H9 (cell line): ENCODE data around the gene RBM33. TPM values are rescaled to one million over a fixed set of nuclear protein-coding genes. Genes with fewer than 3 reads are reported as not detected.
"Not testable (repeated sequence)": the region's sequence is repeated elsewhere in the genome, so short reads cannot be mapped to it uniquely, and the experiment has no call there.

ENCODE experiments used
- DNase-seq: peaks from one replicate; pipeline ENCODE4 v3.0.0-alpha.2; 2017
- H2AFZ ChIP-seq: one replicate; pipeline ENCODE4 v1.6.1; 2013; ENCODE audit warnings: mild to moderate bottlenecking, low read length, control low read depth, moderate library complexity
- H2AK5ac ChIP-seq: 2 replicates; pipeline ENCODE4 v1.6.1; 2013; ENCODE audit warnings: low read length, control low read depth, mixed read lengths; ENCODE audit not compliant: insufficient read length
- H2BK120ac ChIP-seq: one replicate; pipeline ENCODE4 v1.6.1; 2013; ENCODE audit warnings: low read depth, mild to moderate bottlenecking, low read length, control low read depth, inconsistent platforms; ENCODE audit not compliant: poor library complexity, severe bottlenecking
- H2BK12ac ChIP-seq: 2 replicates; pipeline ENCODE4 v1.6.1; 2013; ENCODE audit warnings: low read length, control low read depth, mixed read lengths, low read depth; ENCODE audit not compliant: insufficient read length
- H2BK15ac ChIP-seq: 2 replicates; pipeline ENCODE4 v1.6.1; 2013; ENCODE audit warnings: low read depth, low read length, control low read depth
- H2BK20ac ChIP-seq: one replicate; pipeline ENCODE4 v1.6.1; 2013; ENCODE audit warnings: low read depth, mild to moderate bottlenecking, low read length, control low read depth, inconsistent platforms; ENCODE audit not compliant: poor library complexity, severe bottlenecking
- H2BK5ac ChIP-seq: 2 replicates; pipeline ENCODE4 v1.6.1; 2013; ENCODE audit warnings: low read length, control low read depth, mixed read lengths; ENCODE audit not compliant: insufficient read length
- H3K14ac ChIP-seq: 2 replicates; pipeline ENCODE4 v1.6.1; 2013; ENCODE audit warnings: low read length, control low read depth; ENCODE audit not compliant: insufficient read depth
- H3K18ac ChIP-seq: 2 replicates; pipeline ENCODE4 v1.6.1; 2013; ENCODE audit warnings: low read depth, mild to moderate bottlenecking, mixed read lengths, low read length, control low read depth; ENCODE audit not compliant: insufficient read length
- H3K23ac ChIP-seq: 2 replicates; pipeline ENCODE4 v1.6.1; 2013; ENCODE audit warnings: low read length, control low read depth, mixed read lengths, low read depth; ENCODE audit not compliant: insufficient read length
- H3K23me2 ChIP-seq: 2 replicates; pipeline ENCODE4 v1.6.1; 2013; ENCODE audit warnings: low read depth, mild to moderate bottlenecking, mixed read lengths, low read length, control low read depth; ENCODE audit not compliant: insufficient read length, poor library complexity, severe bottlenecking
- H3K27ac ChIP-seq: 2 replicates; pipeline ENCODE4 v1.5.1; 2013; ENCODE audit warnings: low read length, control low read depth, mixed read lengths, low read depth; ENCODE audit not compliant: insufficient read length
- H3K27me3 ChIP-seq: 2 replicates; pipeline ENCODE4 v1.6.1; 2013; ENCODE audit warnings: low read length, control low read depth, inconsistent platforms; ENCODE audit not compliant: insufficient read depth
- H3K4ac ChIP-seq: 2 replicates; pipeline ENCODE4 v1.6.1; 2013; ENCODE audit warnings: low read depth, mild to moderate bottlenecking, control low read depth, inconsistent platforms, low read length, moderate library complexity
- H3K4me1 ChIP-seq: 2 replicates; pipeline ENCODE4 v1.6.1; 2013; ENCODE audit warnings: low read length, control low read depth, inconsistent platforms; ENCODE audit not compliant: insufficient read depth
- H3K4me2 ChIP-seq: 2 replicates; pipeline ENCODE4 v1.6.1; 2013; ENCODE audit warnings: low read length, control low read depth, mixed read lengths; ENCODE audit not compliant: insufficient read length, insufficient read depth
- H3K56ac ChIP-seq: 2 replicates; pipeline ENCODE4 v1.6.1; 2013; ENCODE audit warnings: low read depth, mild to moderate bottlenecking, mixed read lengths, low read length, control low read depth; ENCODE audit not compliant: insufficient read length
- H3K79me1 ChIP-seq: 2 replicates; pipeline ENCODE4 v1.6.1; 2013; ENCODE audit warnings: low read depth, mild to moderate bottlenecking, moderate library complexity, low read length, control low read depth, inconsistent platforms; ENCODE audit not compliant: insufficient read depth, poor library complexity, severe bottlenecking
- H3K79me2 ChIP-seq: 2 replicates; pipeline ENCODE4 v1.6.1; 2013; ENCODE audit warnings: low read length, control low read depth, inconsistent platforms; ENCODE audit not compliant: insufficient read depth
- H3K9ac ChIP-seq: 2 replicates; pipeline ENCODE4 v1.6.1; 2013; ENCODE audit warnings: low read length, control low read depth, mixed read lengths; ENCODE audit not compliant: insufficient read length; ENCODE audit errors: extremely low read depth
- H3K9me3 ChIP-seq: one replicate; pipeline ENCODE4 v1.6.1; 2013; ENCODE audit warnings: low read depth, low read length, inconsistent platforms; ENCODE audit not compliant: control insufficient read depth
- H3T11ph ChIP-seq: one replicate; pipeline ENCODE4 v1.6.1; 2013; ENCODE audit warnings: mild to moderate bottlenecking, low read length, control low read depth, inconsistent platforms
- H4K20me1 ChIP-seq: one replicate; pipeline ENCODE4 v1.6.1; 2013; ENCODE audit not compliant: control insufficient read depth, insufficient read length, insufficient read depth
- H4K5ac ChIP-seq: 2 replicates; pipeline ENCODE4 v1.6.1; 2013; ENCODE audit warnings: low read depth, mild to moderate bottlenecking, mixed read lengths, low read length, control low read depth; ENCODE audit not compliant: insufficient read length
- H4K8ac ChIP-seq: replicated peaks from 2 replicates; pipeline ENCODE4 v1.6.1; 2013; ENCODE audit warnings: low read length, control low read depth, mixed read lengths, low read depth; ENCODE audit not compliant: insufficient read length
- H4K91ac ChIP-seq: 2 replicates; pipeline ENCODE4 v1.6.1; 2013; ENCODE audit warnings: low read depth, mild to moderate bottlenecking, moderate library complexity, mixed read lengths, low read length, control low read depth; ENCODE audit not compliant: insufficient read length
- H3K27ac Mint-ChIP-seq, 3 experiments: 2 replicates in 2 of 3; 3 replicates in 1 of 3; pipeline ENCODE4 v1.8.0; 2020 to 2021; ENCODE audit warnings: mixed read lengths in 3 of 3, mild to moderate bottlenecking in 1 of 3, moderate library complexity in 1 of 3
- H3K27me3 Mint-ChIP-seq: 2 replicates; pipeline ENCODE4 v1.8.0; 2021; ENCODE audit warnings: low read depth, mild to moderate bottlenecking, moderate library complexity, mixed read lengths
- H3K36me3 Mint-ChIP-seq, 3 experiments: 2 replicates in 2 of 3; 3 replicates in 1 of 3; pipeline ENCODE4 v1.8.0; 2020 to 2021; ENCODE audit warnings: low read depth in 3 of 3, mixed read lengths in 3 of 3; ENCODE audit not compliant: insufficient read depth in 1 of 3
- H3K4me1 Mint-ChIP-seq, 2 experiments: 2 replicates each; pipeline ENCODE4 v1.8.0; 2020; ENCODE audit warnings: mixed read lengths in 2 of 2
- H3K4me3 Mint-ChIP-seq, 2 experiments: 2 replicates in 1 of 2; 3 replicates in 1 of 2; pipeline ENCODE4 v1.8.0; 2020 to 2021; ENCODE audit warnings: mild to moderate bottlenecking in 2 of 2, mixed read lengths in 2 of 2, moderate library complexity in 1 of 2
- H3K9me3 Mint-ChIP-seq, 2 experiments: 2 replicates in 1 of 2; 3 replicates in 1 of 2; pipeline ENCODE4 v1.8.0; 2020; ENCODE audit warnings: mild to moderate bottlenecking in 2 of 2, mixed read lengths in 2 of 2, moderate library complexity in 1 of 2
- WGBS: extraction: QIAGEN DNeasy Blood & Tissue Kit; methylation state at CpG from one replicate; pipeline ENCODE4 v1.1.7; 2013; ENCODE audit warnings: missing lambda C conversion rate, low lambda C conversion rate, mixed read lengths; ENCODE audit not compliant: insufficient read length; ENCODE audit errors: extremely low coverage; 5-methylcytosine and 5-hydroxymethylcytosine counted together
- total RNA-seq: library from RNA; stranded (reverse); gene quantifications from 2 replicates; pipeline ENCODE4 v1.2.1, GENCODE V29; 2021

Gene RBM33
- total RNA-seq, 1 experiment from 2014 or later, result 71.3 TPM

DNA sequence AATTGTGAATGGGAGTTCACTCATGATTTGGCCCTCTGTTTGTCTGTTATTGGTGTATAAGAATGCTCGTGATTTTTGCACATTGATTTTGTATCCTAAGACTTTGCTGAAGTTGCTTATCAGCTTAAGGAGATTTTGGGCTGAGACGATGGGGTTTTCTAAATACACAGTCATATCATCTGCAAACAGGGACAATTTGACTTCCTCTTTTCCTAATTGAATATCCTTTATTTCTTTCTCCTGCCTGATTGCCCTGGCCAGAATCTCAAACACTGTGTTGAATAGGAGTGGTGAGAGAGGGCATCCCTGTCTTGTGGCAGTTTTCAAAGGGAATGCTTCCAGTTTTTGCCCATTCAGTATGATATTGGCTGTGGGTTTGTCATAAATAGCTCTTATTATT lies 43.8 kb downstream of the RBM33 start:
- H2AK5ac ChIP-seq, H3T11ph ChIP-seq, H3K56ac ChIP-seq, H2BK5ac ChIP-seq, H3K4ac ChIP-seq, H3K27me3 Mint-ChIP-seq, H4K91ac ChIP-seq, H3K4me2 ChIP-seq, H2BK120ac ChIP-seq, H3K9ac ChIP-seq, H2BK20ac ChIP-seq, H4K5ac ChIP-seq, H2BK12ac ChIP-seq, H4K20me1 ChIP-seq, H3K23me2 ChIP-seq, H2AFZ ChIP-seq, H3K4me1 ChIP-seq, H3K79me1 ChIP-seq, H3K27ac Mint-ChIP-seq, H3K4me3 Mint-ChIP-seq, DNase-seq, H4K8ac ChIP-seq, H3K14ac ChIP-seq, H3K18ac ChIP-seq, H3K27me3 ChIP-seq, H2BK15ac ChIP-seq, H3K9me3 ChIP-seq, H3K23ac ChIP-seq, H3K27ac ChIP-seq: not testable (repeated sequence)
- Mint-ChIP-seq H3K9me3 (peaks cover 6 to 13% of the 10 kb centered on the region in 2 experiments), H3K36me3 (peaks cover 30 to 42% (median 37%) of the 10 kb centered on the region in 3 experiments), H3K4me1 (peaks cover 28 to 30% of the 10 kb centered on the region in 2 experiments)
- peaks cover 12% of the 10 kb centered on the region; the same call in 1 of the 2 replicates for H3K79me2 ChIP-seq
- no CpG with 5 or more reads among the region's 2 CpGs for WGBS

DNA sequence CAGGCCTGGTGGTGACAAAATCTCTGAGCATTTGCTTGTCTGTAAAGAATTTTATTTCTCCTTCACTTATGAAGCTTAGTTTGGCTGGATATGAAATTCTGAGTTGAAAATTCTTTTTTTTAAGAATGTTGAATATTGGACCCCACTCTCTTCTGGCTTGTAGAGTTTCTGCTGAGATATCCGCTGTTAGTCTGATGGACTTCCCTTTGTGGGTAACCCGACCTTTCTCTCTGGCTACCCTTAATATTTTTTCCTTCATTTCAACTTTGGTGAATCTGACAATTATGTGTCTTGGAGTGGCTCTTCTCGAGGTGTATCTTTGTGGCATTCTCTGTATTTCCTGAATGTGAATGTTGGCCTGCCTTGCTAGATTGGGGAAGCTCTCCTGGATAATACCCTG lies 46.2 kb downstream of the RBM33 start:
- Mint-ChIP-seq H3K9me3 (peaks cover 6 to 13% of the 10 kb centered on the region in 2 experiments), H3K36me3 (peaks cover 16 to 34% (median 26%) of the 10 kb centered on the region in 3 experiments), H3K4me1 (peaks cover 8 to 11% of the 10 kb centered on the region in 2 experiments)
- H4K8ac ChIP-seq, H2BK15ac ChIP-seq, H2BK5ac ChIP-seq, H3K4me3 Mint-ChIP-seq, H2AFZ ChIP-seq, DNase-seq, H3K27me3 Mint-ChIP-seq, H3K18ac ChIP-seq, H3K4me2 ChIP-seq, H2AK5ac ChIP-seq, H3K27me3 ChIP-seq, H4K91ac ChIP-seq, H2BK120ac ChIP-seq, H3K79me2 ChIP-seq, H4K20me1 ChIP-seq, H3K9me3 ChIP-seq, H3K14ac ChIP-seq, H3K9ac ChIP-seq, H3K27ac Mint-ChIP-seq, H2BK12ac ChIP-seq, H3K23ac ChIP-seq, H3K27ac ChIP-seq, H3K4ac ChIP-seq, H3K23me2 ChIP-seq, H3T11ph ChIP-seq, H4K5ac ChIP-seq, H3K56ac ChIP-seq, H3K79me1 ChIP-seq, H3K4me1 ChIP-seq, H2BK20ac ChIP-seq: not testable (repeated sequence)
- WGBS, result no CpG with 5 or more reads among the region's 3 CpGs
